ENCODE measurements around the gene SH3D19.

GRCh38 chr4:151165205-151166000, 160.0 kb downstream of the SH3D19 start:
- TF ChIP-seq CTCF (IDR thresholded peaks at IDR 0.05; ENCODE audit: low read depth, low read length) = no peak
- TF ChIP-seq EZH2phosphoT487 (IDR thresholded peaks at IDR 0.05; ENCODE audit: low read depth) = no peak

Data from OCI-LY3 (cell line).